Esophagus muscularis mucosa (tissue), 4 donors: ENCODE measurements around the gene WNT11.

ENCODE experiments used
- CTCF ChIP-seq, 3 experiments: fragments of 200-600 bp in 2 of 3; fragments of 450-650 bp in 1 of 3; sonication (generic) in 2 of 3; IDR thresholded peaks; one replicate each; pipeline ENCODE4 v1.5.1; 2017 to 2019; ENCODE audit warnings: antibody characterized with exemption in 3 of 3, mild to moderate bottlenecking in 2 of 3, moderate library complexity in 1 of 3
- EP300 ChIP-seq: sonication (generic); formaldehyde crosslinking; IDR thresholded peaks from one replicate; pipeline ENCODE4 v1.6.1; 2017; ENCODE audit warnings: antibody characterized with exemption
- POLR2A ChIP-seq: fragments of 450-650 bp; IDR thresholded peaks from one replicate; pipeline ENCODE4 v1.6.1; 2017; ENCODE audit warnings: antibody characterized with exemption, moderate library complexity, mild to moderate bottlenecking, low read depth

DNA sequence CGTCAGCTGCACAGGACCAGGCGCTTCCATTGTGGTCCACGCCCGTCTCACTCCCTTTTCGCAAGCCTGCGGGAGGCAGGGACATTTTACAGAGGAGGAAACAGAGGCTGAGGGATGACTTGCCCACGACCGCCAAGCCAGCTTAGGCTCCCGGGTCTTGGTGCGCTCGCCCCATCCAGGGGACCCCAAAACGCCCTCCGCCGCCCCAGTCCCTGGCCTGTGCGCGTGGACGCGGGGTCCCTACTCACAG is 300 bp downstream of the WNT11 start:
- TF ChIP-seq CTCF (IDR thresholded peaks at IDR 0.05) (no peak), POLR2A (no peak), EP300 (no peak)
